GM12892 (cell line): ENCODE results near the gene ZNF385A.

Experiments used
- DNase-seq: peaks from one replicate; pipeline ENCODE4 v3.0.0; 2011; ENCODE audit not compliant: insufficient read length
- FAIRE-seq: peaks from 2 replicates; lab custom pipeline; 2011; peaks lifted over from hg19 to GRCh38; lab: Jason Lieb, UNC
- POLR2A ChIP-seq: IDR thresholded peaks from 2 replicates; pipeline ENCODE4 v1.6.1; 2011; ENCODE audit warnings: low read depth, low read length, control low read depth
- POLR2AphosphoS5 ChIP-seq: IDR thresholded peaks from 2 replicates; pipeline ENCODE4 v1.6.1; 2011; ENCODE audit warnings: low read depth, low read length, control low read depth
- TAF1 ChIP-seq: IDR thresholded peaks from 2 replicates; pipeline ENCODE4 v1.6.1; 2011; ENCODE audit warnings: low read depth, mild to moderate bottlenecking, control low read depth, low read length, borderline replicate concordance

Gene ZNF385A

DNA sequence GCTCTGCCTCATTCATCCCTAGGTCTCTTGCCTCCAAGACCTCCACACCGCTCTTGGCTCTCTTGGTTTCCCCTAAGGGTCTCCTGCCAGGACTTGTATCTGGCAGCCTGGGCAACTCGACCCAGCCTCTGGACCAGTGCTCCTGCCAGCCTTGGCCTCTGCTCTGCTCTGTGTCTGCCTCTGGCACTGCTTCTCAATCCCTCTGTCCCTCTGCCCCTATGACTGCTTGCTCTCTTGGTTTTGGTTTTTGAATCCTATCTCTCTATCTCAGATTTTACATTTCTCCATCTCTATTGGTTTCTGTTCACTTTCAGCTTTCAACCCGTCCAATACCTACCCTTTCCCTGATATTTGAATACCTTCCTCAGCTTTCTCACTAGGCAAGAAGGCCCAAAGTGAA is 28.3 kb upstream of the ZNF385A start:
- TF ChIP-seq POLR2A (no peak), POLR2AphosphoS5 (no peak), TAF1 (no peak)
- FAIRE-seq (no peak), DNase-seq (no peak)

DNA sequence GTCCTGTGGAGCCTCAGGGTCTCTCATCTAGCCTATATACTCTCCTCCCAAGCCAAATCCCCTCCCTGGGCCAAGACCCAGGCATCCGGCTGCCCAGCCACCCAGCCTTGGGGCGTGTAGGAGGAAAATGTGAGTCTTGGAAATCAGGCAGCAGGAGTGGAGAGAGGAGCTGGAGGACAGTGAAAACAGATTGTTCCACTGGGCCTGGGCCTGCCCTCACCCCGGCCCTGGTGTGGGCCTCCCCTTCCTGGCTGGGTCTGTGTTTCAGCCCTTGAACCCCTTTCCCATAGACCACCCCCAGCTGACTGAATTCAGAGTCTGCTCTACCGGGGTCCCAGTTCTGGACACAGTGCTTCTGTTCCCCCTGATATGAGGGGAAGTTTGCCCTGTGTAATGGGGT is 27.8 kb upstream of the ZNF385A start:
- TF ChIP-seq POLR2A (no peak), TAF1 (no peak), POLR2AphosphoS5 (no peak)
- DNase-seq (no peak), FAIRE-seq (no peak)

DNA sequence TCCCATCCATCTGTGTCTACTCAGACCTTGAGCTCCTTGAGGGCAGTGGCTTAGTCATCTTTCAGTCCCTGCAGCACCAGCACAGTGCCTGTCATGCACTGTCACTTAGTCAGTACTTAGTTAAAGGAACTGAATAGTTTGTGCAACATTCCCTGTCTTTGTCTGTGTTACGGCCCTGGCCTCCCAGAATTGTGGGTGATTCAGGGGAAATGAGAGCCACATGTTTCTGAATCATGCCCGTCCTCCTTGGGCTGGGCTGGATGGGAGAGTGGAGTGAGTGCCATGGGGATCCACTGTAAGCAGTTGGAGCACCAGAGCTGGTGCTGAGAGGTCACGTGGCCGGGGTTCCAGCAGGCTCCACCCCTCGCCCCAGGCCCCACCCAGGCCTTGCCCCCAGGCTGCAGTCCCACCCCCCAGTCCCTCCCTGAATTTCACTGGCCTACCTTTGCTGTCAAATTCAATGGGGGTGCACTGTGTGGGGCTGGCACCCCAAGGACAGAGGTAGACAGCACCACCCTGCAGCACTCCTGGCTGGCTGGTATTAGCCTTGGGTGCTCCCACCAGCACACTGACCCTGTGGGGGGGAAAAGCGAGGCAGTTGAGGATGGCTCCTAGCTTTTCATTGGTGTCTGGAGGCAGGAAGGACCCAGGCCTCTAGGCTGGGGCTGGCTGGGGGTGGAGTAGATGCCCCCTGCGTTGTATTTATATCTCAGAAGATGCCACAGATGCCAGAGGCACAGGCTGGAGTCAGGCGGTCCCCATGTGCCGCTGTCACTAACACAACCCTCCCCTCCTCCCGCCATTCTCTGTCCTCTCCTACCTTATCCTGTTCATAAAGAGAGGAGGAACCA is 27.1 kb upstream of the ZNF385A start:
- TF ChIP-seq POLR2A, result no peak
- no peak for TF ChIP-seq POLR2AphosphoS5
- TF ChIP-seq TAF1, result no peak
- DNase-seq (no peak), FAIRE-seq (no peak)

DNA sequence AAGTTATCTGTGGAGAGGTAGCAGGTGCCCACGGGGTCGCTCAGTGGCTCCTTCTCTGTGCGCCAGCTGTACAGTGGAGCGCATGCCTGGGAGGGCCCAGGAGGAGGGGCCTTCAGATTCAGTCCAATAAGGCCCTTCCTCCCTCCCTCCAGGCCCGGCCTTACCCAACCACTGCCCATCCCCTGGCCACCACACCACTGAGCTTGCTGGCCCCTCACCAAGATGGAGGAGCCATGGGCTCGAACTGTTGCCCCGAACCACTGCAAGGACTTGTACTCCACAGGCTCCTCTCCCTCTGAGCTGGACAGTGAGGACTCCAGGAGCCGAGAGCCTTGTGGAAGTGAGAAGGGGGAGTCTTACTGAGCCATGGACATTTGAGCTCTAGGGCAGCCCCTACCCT is 24.7 kb upstream of the ZNF385A start:
- FAIRE-seq (no peak), DNase-seq (no peak)
- no peak for TF ChIP-seq POLR2A
- no peak for TF ChIP-seq POLR2AphosphoS5

- TF ChIP-seq POLR2AphosphoS5, result no peak
- no peak for TF ChIP-seq POLR2A
- TF ChIP-seq TAF1, result no peak
- DNase-seq, result no peak
- no peak for FAIRE-seq
Measured at GRCh38 chr12:54407183-54407905, 22.8 kb upstream of the ZNF385A start.

- FAIRE-seq, result no peak
Measured at GRCh38 chr12:54405573-54405972, 21.0 kb upstream of the ZNF385A start.

GRCh38 chr12:54405106-54405505 is 20.6 kb upstream of the ZNF385A start:
- FAIRE-seq, result no peak
- TF ChIP-seq POLR2A, result no peak
- no peak for TF ChIP-seq TAF1
- no peak for TF ChIP-seq POLR2AphosphoS5

More at GRCh38 chr12:54405573-54405972, 21.0 kb upstream of the ZNF385A start:
- TF ChIP-seq TAF1, result no peak
- no peak for TF ChIP-seq POLR2A
- DNase-seq, result no peak

GRCh38 chr12:54404061-54405004 is 19.8 kb upstream of the ZNF385A start:
- FAIRE-seq (peak; percentile 65), DNase-seq (no peak)
- TF ChIP-seq POLR2AphosphoS5, result no peak
- no peak for TF ChIP-seq POLR2A
- TF ChIP-seq TAF1, result no peak

More at GRCh38 chr12:54405106-54405505, 20.6 kb upstream of the ZNF385A start:
- no peak for DNase-seq

GRCh38 chr12:54401119-54401518 is 16.6 kb upstream of the ZNF385A start:
- no peak for DNase-seq
- FAIRE-seq, result no peak
- TF ChIP-seq TAF1 (no peak), POLR2A (no peak), POLR2AphosphoS5 (no peak)

GRCh38 chr12:54398995-54399793 is 14.7 kb upstream of the ZNF385A start:
- DNase-seq, result peak; percentile 78
- TF ChIP-seq POLR2AphosphoS5, result no peak
- peak; percentile 90 for FAIRE-seq
